Measurements from ENCODE around the gene TLR10. TPM values are rescaled to one million over a fixed set of nuclear protein-coding genes. Genes with fewer than 3 reads are reported as not detected.
A peak's percentile ranks its signal among the peaks of the same experiment; 100 is the strongest.

Gene TLR10
- total and polyA plus RNA-seq, 2 of the 13 experiments (the other 11 are each of a cell fraction or from before 2014, with no cell fraction given): not detected

DNA sequence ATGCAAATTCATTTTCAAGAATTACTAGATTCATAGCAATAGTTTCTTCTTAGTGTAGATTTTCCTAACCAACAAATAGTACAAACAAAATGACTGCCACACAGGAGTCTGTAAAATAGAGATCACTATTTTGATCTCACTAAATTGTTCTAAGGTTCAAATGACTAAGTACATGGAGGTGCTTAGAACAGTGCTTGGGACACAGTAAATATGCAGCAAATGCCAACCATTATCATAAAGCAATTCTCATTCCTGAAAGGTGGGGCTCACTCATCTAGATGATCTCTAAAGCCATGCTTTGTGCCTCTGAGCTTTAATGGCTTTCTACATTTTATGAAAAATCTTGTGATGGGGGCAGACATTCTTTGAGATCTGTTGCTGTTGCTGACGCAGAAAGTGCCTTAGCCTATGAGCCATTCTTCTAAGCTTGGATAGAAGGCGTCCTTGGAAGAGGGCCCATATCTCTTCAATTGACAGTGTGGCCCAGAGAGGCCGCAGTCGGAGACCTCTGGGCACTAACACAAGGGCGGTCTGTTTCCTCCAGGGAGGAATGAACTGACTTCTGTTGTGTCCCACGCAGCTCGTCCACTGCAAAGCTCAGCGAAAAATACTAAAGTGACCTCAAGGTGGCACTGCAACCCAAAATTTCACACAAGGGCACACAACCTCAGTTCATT is 23.5 kb downstream of the TLR10 start (continued):
- TF ChIP-seq, protein P1, sequence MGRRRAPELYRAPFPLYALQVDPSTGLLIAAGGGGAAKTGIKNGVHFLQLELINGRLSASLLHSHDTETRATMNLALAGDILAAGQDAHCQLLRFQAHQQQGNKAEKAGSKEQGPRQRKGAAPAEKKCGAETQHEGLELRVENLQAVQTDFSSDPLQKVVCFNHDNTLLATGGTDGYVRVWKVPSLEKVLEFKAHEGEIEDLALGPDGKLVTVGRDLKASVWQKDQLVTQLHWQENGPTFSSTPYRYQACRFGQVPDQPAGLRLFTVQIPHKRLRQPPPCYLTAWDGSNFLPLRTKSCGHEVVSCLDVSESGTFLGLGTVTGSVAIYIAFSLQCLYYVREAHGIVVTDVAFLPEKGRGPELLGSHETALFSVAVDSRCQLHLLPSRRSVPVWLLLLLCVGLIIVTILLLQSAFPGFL (CRISPR knock-in tag; IDR thresholded peaks at IDR 0.05): no peak
- TF ChIP-seq ZNF720 (CRISPR knock-in tag; IDR thresholded peaks at IDR 0.05): no peak
- no peak for TF ChIP-seq ZNF180 (CRISPR knock-in tag; IDR thresholded peaks at IDR 0.05; ENCODE audit: borderline replicate concordance, low read depth)
- TF ChIP-seq ZNF768 (CRISPR knock-in tag; IDR thresholded peaks at IDR 0.05): no peak
- no peak for TF ChIP-seq NFYC (CRISPR knock-in tag; IDR thresholded peaks at IDR 0.05)
- no peak for TF ChIP-seq KLF13 (CRISPR knock-in tag; IDR thresholded peaks at IDR 0.05)
- TF ChIP-seq, protein P2, sequence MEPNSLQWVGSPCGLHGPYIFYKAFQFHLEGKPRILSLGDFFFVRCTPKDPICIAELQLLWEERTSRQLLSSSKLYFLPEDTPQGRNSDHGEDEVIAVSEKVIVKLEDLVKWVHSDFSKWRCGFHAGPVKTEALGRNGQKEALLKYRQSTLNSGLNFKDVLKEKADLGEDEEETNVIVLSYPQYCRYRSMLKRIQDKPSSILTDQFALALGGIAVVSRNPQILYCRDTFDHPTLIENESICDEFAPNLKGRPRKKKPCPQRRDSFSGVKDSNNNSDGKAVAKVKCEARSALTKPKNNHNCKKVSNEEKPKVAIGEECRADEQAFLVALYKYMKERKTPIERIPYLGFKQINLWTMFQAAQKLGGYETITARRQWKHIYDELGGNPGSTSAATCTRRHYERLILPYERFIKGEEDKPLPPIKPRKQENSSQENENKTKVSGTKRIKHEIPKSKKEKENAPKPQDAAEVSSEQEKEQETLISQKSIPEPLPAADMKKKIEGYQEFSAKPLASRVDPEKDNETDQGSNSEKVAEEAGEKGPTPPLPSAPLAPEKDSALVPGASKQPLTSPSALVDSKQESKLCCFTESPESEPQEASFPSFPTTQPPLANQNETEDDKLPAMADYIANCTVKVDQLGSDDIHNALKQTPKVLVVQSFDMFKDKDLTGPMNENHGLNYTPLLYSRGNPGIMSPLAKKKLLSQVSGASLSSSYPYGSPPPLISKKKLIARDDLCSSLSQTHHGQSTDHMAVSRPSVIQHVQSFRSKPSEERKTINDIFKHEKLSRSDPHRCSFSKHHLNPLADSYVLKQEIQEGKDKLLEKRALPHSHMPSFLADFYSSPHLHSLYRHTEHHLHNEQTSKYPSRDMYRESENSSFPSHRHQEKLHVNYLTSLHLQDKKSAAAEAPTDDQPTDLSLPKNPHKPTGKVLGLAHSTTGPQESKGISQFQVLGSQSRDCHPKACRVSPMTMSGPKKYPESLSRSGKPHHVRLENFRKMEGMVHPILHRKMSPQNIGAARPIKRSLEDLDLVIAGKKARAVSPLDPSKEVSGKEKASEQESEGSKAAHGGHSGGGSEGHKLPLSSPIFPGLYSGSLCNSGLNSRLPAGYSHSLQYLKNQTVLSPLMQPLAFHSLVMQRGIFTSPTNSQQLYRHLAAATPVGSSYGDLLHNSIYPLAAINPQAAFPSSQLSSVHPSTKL (CRISPR knock-in tag; IDR thresholded peaks at IDR 0.05): no peak; the same call in 1 of the 2 replicates
- peak; percentile 48; the same call in 1 of the 2 replicates for TF ChIP-seq ZNF670 (CRISPR knock-in tag; IDR thresholded peaks at IDR 0.05; ENCODE audit: borderline replicate concordance)
- no peak for TF ChIP-seq ZFP90 (CRISPR knock-in tag; IDR thresholded peaks at IDR 0.05; ENCODE audit: borderline replicate concordance)
- peak; percentile 30; the same call in 1 of the 2 replicates for TF ChIP-seq SMC3 (IDR thresholded peaks at IDR 0.05; ENCODE audit: low read length)
- no peak for TF ChIP-seq RARG (CRISPR knock-in tag; IDR thresholded peaks at IDR 0.05; ENCODE audit: low read depth)
- TF ChIP-seq RXRA (CRISPR knock-in tag; IDR thresholded peaks at IDR 0.05): no peak
- TF ChIP-seq GATA4 (IDR thresholded peaks at IDR 0.05; ENCODE audit: borderline replicate concordance, low read depth): no peak
- TF ChIP-seq CENPX (CRISPR knock-in tag; IDR thresholded peaks at IDR 0.05): no peak
- peak; percentile 59; the same call in 1 of the 2 replicates for TF ChIP-seq MAFF (IDR thresholded peaks at IDR 0.05; ENCODE audit: low read depth, low read length)
- no peak for TF ChIP-seq CCDC6 (CRISPR knock-in tag; IDR thresholded peaks at IDR 0.05)
- TF ChIP-seq, protein P3, sequence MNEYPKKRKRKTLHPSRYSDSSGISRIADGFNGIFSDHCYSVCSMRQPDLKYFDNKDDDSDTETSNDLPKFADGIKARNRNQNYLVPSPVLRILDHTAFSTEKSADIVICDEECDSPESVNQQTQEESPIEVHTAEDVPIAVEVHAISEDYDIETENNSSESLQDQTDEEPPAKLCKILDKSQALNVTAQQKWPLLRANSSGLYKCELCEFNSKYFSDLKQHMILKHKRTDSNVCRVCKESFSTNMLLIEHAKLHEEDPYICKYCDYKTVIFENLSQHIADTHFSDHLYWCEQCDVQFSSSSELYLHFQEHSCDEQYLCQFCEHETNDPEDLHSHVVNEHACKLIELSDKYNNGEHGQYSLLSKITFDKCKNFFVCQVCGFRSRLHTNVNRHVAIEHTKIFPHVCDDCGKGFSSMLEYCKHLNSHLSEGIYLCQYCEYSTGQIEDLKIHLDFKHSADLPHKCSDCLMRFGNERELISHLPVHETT (CRISPR knock-in tag; conservative IDR thresholded peaks at IDR 0.05): no peak
- TF ChIP-seq HDAC1 (CRISPR knock-in tag; IDR thresholded peaks at IDR 0.05): no peak
- peak; percentile 75 for TF ChIP-seq STAG1 (CRISPR knock-in tag; IDR thresholded peaks at IDR 0.05)
